Smooth muscle cell (in vitro differentiated cells): ENCODE results near the gene ANKUB1. TPM values are rescaled to one million over a fixed set of nuclear protein-coding genes. Genes with fewer than 3 reads are reported as not detected.

ENCODE experiments used
- DNase-seq: peaks from one replicate; lab custom pipeline; 2025; ENCODE audit not compliant: unreplicated experiment; lab: John Stamatoyannopoulos, UW
- H2AFZ ChIP-seq: fragments of 200-600 bp; sonication (generic); 2 replicates; pipeline ENCODE4 v1.6.0; 2016; ENCODE audit warnings: antibody characterized with exemption, low read depth, mild to moderate bottlenecking
- H3F3A ChIP-seq: fragments of 200-600 bp; sonication (generic); 2 replicates; pipeline ENCODE4 v1.6.0; 2017; ENCODE audit warnings: antibody characterized with exemption, low read depth
- H3K27ac ChIP-seq: fragments of 200-600 bp; sonication (generic); 2 replicates; pipeline ENCODE4 v1.5.1; 2016; ENCODE audit warnings: low read depth, mild to moderate bottlenecking
- H3K27me3 ChIP-seq: fragments of 200-600 bp; sonication (generic); 2 replicates; pipeline ENCODE4 v1.6.1; 2016; ENCODE audit warnings: low read depth, mild to moderate bottlenecking
- H3K36me3 ChIP-seq: fragments of 200-600 bp; sonication (generic); 2 replicates; pipeline ENCODE4 v1.5.1; 2016; ENCODE audit warnings: low read depth
- H3K4me1 ChIP-seq: fragments of 200-600 bp; sonication (generic); 2 replicates; pipeline ENCODE4 v1.5.1; 2016; ENCODE audit warnings: low read depth
- H3K4me2 ChIP-seq: fragments of 200-600 bp; sonication (generic); 2 replicates; pipeline ENCODE4 v1.6.0; 2016; ENCODE audit warnings: mild to moderate bottlenecking
- H3K4me3 ChIP-seq: fragments of 200-600 bp; sonication (generic); 2 replicates; pipeline ENCODE4 v1.5.1; 2016; ENCODE audit warnings: mild to moderate bottlenecking
- H3K79me2 ChIP-seq: fragments of 200-600 bp; sonication (generic); 2 replicates; pipeline ENCODE4 v1.6.0; 2016; ENCODE audit warnings: low read depth, mild to moderate bottlenecking
- H3K9ac ChIP-seq: fragments of 200-600 bp; sonication (generic); 2 replicates; pipeline ENCODE4 v1.6.0; 2016; ENCODE audit warnings: low read depth
- H3K9me3 ChIP-seq: fragments of 200-600 bp; sonication (generic); replicated peaks from 2 replicates; pipeline ENCODE4 v1.5.1; 2016; ENCODE audit warnings: low read depth
- H4K20me1 ChIP-seq: fragments of 200-600 bp; sonication (generic); 2 replicates; pipeline ENCODE4 v1.6.0; 2016; ENCODE audit warnings: low read depth
- WGBS: methylation state at CpG from one replicate; pipeline ENCODE4 v1.1.7; 2016; ENCODE audit warnings: low lambda C conversion rate; 5-methylcytosine and 5-hydroxymethylcytosine counted together
- polyA plus RNA-seq: library from polyadenylated mRNA; unstranded; fragments of >200 nt; fragmentation: Nextera tagmentation; extraction: Ambion mirVana; gene quantifications from 2 replicates; pipeline ENCODE4 v1.2.1, GENCODE V29; 2016
- total RNA-seq: library from RNA; depleted of rRNA; stranded (reverse); fragments of >200 nt; gene quantifications from 2 replicates; pipeline ENCODE4 v1.2.3, GENCODE V29; 2014
- TF ChIP-seq, protein P1 (sequence below): fragments of 200-600 bp; sonication (generic); IDR thresholded peaks from 2 replicates; pipeline ENCODE4 v1.5.1; 2017; ENCODE audit warnings: borderline replicate concordance, mild to moderate bottlenecking, antibody characterized with exemption; ENCODE audit not compliant: insufficient read depth, poor library complexity, severe bottlenecking

The ANKUB1 gene
- total and polyA plus RNA-seq, 2 experiments from 2014 or later, result not detected

- no peak for DNase-seq
- no peak overlapping the region for H3K27ac ChIP-seq
- no peak overlapping the region for H3K4me2 ChIP-seq
- no peaks in the 10 kb centered on the region for H3K9me3 ChIP-seq
- 59% methylated on average over 2 of the region's 2 CpGs for WGBS
- no peaks in the 10 kb centered on the region for H3K36me3 ChIP-seq
- H3K79me2 ChIP-seq, result peaks cover 18% of the 10 kb centered on the region
- H3K4me1 ChIP-seq, result peaks cover 24% of the 10 kb centered on the region
- peaks cover 21% of the 10 kb centered on the region for H4K20me1 ChIP-seq
- TF ChIP-seq, protein P1, sequence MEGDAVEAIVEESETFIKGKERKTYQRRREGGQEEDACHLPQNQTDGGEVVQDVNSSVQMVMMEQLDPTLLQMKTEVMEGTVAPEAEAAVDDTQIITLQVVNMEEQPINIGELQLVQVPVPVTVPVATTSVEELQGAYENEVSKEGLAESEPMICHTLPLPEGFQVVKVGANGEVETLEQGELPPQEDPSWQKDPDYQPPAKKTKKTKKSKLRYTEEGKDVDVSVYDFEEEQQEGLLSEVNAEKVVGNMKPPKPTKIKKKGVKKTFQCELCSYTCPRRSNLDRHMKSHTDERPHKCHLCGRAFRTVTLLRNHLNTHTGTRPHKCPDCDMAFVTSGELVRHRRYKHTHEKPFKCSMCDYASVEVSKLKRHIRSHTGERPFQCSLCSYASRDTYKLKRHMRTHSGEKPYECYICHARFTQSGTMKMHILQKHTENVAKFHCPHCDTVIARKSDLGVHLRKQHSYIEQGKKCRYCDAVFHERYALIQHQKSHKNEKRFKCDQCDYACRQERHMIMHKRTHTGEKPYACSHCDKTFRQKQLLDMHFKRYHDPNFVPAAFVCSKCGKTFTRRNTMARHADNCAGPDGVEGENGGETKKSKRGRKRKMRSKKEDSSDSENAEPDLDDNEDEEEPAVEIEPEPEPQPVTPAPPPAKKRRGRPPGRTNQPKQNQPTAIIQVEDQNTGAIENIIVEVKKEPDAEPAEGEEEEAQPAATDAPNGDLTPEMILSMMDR, result no peak
- no peak overlapping the region for H2AFZ ChIP-seq
- no peak overlapping the region for H3K4me3 ChIP-seq
- H3K9ac ChIP-seq, result no peak overlapping the region
- no peaks in the 10 kb centered on the region for H3K27me3 ChIP-seq
- peaks cover 7% of the 10 kb centered on the region for H3F3A ChIP-seq
These were observed 18.5 kb upstream of the ANKUB1 start for GRCh38 chr3:149810846-149811245.

DNA sequence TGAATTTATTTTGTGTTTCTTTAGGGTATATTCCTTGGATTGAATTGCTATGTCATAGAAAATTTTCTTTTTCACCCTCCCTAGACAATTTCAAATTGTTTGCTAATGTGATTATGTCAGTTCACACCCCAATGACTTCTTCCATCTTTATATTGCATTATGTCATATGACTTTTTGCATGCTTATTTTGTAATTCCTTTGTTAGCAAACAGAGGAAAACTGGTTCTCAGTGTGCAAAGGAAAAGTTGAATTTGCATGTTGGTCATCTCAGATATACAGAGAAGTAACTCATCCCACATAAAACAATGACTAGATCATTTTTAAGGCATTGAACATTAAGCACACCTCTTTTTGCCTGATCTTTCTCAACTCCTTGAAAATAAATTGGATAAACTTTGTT lies 17.3 kb upstream of the ANKUB1 start:
- no peak overlapping the region for H3K9ac ChIP-seq
- H3K4me2 ChIP-seq, result no peak overlapping the region
- DNase-seq, result no peak
- no peaks in the 10 kb centered on the region for H3K27me3 ChIP-seq
- no peaks in the 10 kb centered on the region for H3K9me3 ChIP-seq
- no peak overlapping the region for H3K27ac ChIP-seq
- H3K4me3 ChIP-seq, result no peak overlapping the region
- H3F3A ChIP-seq, result peaks cover 7% of the 10 kb centered on the region
- H3K4me1 ChIP-seq, result peaks cover 14% of the 10 kb centered on the region
- H3K36me3 ChIP-seq, result no peaks in the 10 kb centered on the region
- H3K79me2 ChIP-seq, result peaks cover 7% of the 10 kb centered on the region
- H4K20me1 ChIP-seq, result peaks cover 9% of the 10 kb centered on the region
- TF ChIP-seq, protein P1, result no peak
- H2AFZ ChIP-seq, result no peak overlapping the region

DNA sequence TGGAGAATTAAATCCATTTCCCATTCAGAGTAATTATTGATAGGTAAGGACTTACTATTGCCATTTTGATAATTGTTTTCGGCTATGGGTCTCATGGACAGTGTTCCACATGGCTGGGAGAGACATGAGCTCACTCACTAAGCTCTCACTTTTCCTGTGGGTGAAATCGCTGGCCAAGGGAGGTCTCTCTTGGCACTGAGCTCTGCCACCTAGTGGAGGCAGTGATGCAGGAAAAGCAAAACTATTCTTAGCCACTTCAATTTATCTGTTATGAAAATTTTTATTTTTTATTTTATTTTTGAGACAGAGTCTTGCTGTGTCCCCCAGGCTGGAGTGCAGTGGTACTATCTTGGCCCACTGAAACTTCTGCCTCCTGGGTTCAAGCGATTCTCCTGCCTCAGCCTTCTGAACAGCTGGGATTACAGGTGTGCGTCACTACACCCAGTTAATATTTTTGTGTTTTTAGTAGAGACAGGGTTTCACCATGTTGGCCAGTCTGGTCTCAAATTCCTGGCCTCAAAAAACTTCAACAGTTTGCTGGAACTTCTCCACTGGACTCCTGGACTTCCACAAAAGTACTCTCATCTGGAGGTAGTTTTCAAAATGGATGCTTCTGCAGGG lies 16.0 kb upstream of the ANKUB1 start:
- Histone ChIP-seq H4K20me1 (no peaks in the 10 kb centered on the region), H3F3A (peaks cover 4% of the 10 kb centered on the region), H3K4me2 (peak overlapping the region; percentile 46), H3K4me1 (peaks cover 8% of the 10 kb centered on the region), H3K4me3 (no peak overlapping the region), H3K9me3 (no peaks in the 10 kb centered on the region), H3K27ac (no peak overlapping the region), H2AFZ (no peak overlapping the region), H3K9ac (no peak overlapping the region), H3K36me3 (no peaks in the 10 kb centered on the region), H3K79me2 (no peaks in the 10 kb centered on the region), H3K27me3 (no peaks in the 10 kb centered on the region)
- 28% methylated on average over 4 of the region's 4 CpGs for WGBS
- TF ChIP-seq, protein P1, result peak; percentile 86
- peak; percentile 7 for DNase-seq

DNA sequence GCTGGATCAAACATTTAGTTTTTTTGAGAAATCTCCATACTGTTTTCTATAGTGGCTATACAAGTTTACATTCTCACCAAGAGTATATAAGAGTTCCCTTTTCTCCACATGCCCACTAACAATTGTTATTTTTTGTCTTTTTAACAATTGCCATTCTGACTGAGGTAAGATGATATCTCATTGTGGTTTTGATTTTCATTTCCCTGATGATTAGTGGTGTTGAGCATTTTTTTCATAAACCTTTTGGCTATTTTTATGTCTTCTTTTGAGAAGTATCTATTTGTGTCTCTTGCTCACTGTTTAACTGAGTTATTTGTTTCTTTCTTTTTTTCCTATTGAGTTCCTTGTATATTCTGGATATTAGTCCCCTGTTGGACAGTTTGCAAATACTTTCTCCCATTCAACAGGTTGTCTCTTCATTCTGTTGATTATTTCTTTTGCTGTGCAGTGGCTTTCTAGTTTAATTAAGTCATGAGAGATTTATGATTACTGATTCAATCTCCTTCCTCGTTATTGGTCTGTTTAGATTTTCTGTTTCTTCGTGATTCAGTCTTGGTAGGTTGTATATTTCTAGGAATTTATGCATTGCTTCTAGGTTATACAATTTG lies 13.9 kb upstream of the ANKUB1 start:
- 88% methylated on average over 2 of the region's 2 CpGs for WGBS

More for the DNA sequence above, 13.9 kb upstream of the ANKUB1 start:
- no peaks in the 10 kb centered on the region for H4K20me1 ChIP-seq
- TF ChIP-seq, protein P1, result no peak
- H3K9me3 ChIP-seq, result no peaks in the 10 kb centered on the region
- H3F3A ChIP-seq, result no peaks in the 10 kb centered on the region
- H3K4me2 ChIP-seq, result no peak overlapping the region
- DNase-seq, result no peak
- no peak overlapping the region for H3K9ac ChIP-seq
- no peaks in the 10 kb centered on the region for H3K4me1 ChIP-seq
- H2AFZ ChIP-seq, result no peak overlapping the region
- no peaks in the 10 kb centered on the region for H3K36me3 ChIP-seq
- H3K27me3 ChIP-seq, result no peaks in the 10 kb centered on the region
- H3K79me2 ChIP-seq, result no peaks in the 10 kb centered on the region
- no peak overlapping the region for H3K4me3 ChIP-seq
- no peak overlapping the region for H3K27ac ChIP-seq
